GM19025 (cell line): ENCODE measurements around the gene CLEC7A.

Experiments used
- ATAC-seq: cut with Tn5 transposase; IDR thresholded peaks from one replicate; pipeline ENCODE4 v1.9.1; 2021; ENCODE audit warnings: mild to moderate bottlenecking, low read depth, moderate library complexity; ENCODE audit not compliant: unreplicated experiment

CLEC7A gene

GRCh38 chr12:10097521-10097920 lies 32.5 kb downstream of the CLEC7A start:
- ATAC-seq: no peak

GRCh38 chr12:10095971-10096370 lies 34.0 kb downstream of the CLEC7A start:
- no peak for ATAC-seq

DNA sequence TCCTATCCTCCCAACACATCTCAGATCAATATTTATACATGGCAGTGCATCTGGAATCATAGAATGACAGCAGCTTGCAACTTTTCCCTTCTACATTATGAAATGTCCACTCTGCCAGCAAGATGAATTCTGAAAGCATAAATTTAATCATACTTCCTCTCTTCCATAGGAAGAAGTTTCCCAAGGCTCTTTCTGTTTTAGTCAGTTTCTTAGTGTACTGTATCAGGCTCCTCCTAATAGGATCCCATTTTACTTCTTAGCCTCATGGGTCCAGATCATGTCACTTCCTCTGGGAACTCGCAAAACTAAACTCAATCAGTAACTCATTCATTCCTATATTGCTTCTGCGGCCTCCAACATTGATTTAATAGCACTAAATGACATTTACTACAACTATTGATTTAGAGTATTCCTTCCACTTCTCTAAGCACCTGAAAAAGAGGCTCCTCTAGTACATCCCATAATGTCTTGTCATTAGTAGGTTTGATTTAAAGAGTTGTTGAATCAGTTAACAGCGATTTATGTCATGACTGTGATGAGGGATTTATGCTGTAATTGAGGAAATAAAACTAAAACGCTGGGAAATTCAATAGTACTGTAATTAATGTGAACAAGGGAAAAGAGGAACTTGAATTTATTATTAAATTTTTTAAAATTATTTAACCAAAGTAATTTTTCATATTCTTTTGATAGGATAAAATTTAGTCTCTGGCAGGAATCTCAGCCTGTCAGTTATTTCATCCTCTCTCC lies 35.2 kb downstream of the CLEC7A start:
- no peak for ATAC-seq

DNA sequence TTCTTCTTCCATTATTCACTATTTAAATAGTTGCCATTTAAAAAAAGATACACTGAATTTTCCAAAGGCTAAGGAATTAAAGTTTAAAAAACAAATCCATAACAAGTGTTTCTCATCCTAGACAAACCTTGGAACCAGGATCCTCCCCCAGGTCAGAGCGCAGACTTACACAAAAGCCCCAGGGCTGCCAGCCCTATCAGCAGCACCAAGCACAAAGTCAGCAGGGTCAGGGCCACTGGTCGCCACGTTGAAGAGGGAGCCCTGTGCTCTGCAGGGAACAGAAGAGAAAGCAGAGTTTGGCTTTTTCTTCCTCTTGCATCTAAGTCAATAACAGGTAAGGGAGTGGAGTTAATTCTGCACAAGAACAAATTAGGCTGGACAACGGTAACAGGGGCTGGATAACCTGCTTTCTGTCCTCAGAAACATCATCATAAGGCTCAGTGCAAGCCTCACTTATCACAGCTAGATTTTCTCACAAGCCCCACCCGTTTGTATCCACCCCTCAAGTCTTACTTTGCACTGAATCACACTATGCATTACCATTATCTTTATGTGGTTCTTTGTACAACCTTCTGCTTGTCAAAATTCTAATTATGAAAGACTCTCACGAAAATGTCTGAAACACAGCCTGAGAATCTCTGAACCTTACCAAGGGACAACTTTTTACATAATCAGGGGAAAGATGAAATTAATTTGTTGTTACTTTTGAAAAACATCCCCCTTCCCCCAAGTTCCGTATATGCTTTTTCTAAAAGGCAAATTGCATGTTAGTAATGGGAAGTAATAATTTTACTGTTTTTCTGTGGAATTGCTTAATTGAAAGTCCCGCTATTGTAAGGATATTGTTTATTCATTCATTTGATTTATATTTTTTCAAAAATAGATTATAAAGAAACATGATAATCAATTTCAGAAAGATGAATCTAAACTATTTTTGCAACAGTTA lies 40.8 kb downstream of the CLEC7A start:
- no peak for ATAC-seq

DNA sequence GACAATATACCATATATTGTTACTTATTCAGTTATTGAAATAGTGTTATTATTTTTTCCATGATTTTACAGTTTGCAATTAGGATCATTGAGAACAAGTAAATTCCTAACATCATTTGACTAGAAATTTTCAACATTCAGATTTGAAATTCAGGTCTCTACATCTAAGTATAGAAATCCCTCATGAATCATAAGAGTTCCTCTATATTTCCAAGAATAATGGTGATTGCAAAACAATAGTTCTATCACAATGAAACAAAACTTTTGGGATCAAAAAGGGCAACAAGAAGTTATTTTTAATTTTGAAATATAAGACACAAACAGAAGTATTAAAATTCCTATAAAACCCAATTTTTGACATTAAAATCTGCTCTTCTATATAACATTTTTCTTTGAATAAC lies 42.0 kb downstream of the CLEC7A start:
- no peak for ATAC-seq

DNA sequence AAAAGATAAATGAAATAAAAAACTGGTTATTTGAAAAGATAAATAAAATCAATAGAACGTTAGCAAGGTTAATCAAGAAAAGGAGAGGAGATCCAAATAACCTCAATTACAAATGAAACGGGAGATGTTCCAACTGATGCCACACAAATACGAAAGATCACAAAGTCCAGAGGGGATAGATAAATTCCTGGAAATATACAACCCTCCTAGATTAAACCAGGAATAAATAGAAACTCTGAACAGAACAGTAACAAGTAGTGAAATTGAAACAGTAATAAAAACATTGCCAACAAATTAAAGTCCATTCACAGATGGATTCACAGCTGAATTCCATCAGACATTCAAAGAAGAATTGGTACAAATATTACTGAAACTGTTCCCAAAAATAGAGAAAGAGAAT lies 43.6 kb downstream of the CLEC7A start:
- ATAC-seq: no peak

- ATAC-seq: no peak
Observed at GRCh38 chr12:10084733-10085132, 45.3 kb downstream of the CLEC7A start.

DNA sequence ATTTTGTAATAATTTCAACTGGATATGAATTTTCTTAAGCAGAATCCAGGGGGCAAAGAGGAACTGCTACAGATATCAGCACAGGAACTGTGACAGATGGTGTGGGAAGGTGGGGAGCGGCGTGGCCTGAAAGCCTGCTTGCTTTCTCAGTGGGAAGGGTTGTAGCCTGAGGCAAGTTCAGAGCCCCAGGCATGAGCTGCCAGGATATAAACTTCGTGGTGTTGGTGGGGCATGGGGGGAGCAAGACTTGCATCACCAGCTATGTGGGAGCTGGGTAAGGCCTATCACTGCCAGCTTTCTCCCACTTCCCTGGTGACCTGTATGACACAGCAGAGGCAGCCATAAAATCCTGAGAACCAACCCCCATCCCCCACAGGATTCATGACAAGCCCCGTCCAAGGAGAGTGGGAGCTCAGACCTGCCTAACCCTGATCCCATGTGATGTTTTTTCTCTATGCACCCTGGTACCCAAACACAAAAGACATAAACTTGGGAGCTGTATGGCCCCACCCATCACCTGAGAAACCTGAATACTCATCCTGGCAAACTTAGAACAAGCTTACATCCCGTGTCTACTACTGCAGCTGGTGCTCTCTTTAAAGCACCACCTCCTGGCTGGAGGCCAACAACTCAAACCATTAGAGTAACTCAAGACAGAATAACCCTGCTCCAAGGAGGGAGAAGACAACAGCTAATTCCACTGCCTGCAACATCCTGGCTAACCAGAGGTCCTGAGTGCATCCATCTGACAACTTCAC lies 47.7 kb downstream of the CLEC7A start:
- no peak for ATAC-seq

DNA sequence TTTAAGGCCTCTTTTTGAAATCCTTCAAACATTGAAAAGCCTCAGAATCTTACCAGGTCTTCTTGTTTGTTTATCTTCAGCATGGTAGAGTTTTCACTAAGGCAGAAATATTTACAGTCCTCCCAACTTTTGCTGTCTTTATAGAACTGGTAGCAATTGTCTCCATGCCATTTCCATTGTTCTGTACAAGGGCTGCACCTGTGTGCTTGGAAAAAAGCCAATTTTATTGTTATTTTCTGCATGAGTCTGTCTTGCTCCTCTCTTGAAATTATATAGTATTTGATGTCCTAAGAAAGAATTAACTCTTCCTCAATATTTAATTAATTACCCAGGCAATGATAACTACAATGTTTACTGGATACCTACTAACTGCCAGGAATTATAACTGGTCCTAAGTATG lies 54.5 kb downstream of the CLEC7A start:
- ATAC-seq: no peak

DNA sequence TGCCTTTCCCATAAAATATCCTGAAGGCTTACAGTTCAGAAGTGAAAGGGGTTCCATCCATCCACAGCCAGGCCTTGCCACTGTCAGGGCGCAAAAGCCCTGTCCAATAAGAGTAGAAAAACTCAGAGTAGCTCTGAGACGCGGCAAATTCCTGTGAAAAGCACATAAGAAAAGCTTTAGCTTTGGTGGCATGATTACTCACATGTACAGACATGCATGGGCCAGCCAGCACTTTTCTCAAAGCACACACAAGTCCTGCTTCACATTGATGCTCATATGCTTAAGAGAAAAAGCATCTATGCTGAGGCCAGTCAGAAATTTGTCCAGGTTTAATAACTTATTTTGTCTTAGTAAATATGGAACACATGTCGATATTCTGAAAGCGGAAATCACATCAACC lies 56.7 kb downstream of the CLEC7A start:
- no peak for ATAC-seq

DNA sequence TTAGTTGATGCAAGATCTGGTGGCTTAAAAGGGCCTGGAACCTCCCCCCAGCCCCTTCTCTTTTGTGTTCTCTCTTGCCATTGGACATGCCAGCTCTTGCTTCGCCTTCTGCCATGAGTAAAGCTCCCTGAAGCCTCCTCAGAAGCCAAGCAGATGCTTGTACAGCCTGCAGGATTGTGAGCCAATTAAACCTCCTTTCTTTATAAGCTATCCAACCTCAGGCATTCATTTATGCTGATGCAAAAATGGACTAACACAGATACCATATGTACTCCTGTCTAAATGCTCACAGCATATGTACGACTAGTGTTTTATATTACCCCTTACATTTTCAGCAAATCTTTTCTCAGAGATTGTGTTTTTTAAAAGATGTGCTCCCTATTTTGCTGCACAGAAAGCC lies 57.9 kb downstream of the CLEC7A start:
- no peak for ATAC-seq

DNA sequence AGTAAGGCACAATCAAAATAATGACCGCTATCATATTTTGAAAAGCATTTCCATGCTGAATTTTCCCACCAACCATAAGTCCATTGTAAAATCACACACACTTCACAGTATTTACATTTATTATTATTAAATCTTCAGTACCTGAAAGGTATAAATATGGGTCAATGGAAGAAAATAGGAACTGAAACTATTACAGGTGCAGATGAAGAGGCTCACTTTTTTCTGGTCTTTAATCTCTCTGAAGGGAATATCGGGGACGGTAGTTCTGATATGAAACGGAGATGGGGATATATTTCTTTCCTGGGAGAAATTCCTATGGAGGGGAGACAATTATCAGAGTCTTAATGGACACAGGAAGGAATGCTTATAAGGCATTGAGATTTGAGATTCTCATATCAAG lies 59.6 kb downstream of the CLEC7A start:
- no peak for ATAC-seq

- no peak for ATAC-seq
Observed at GRCh38 chr12:10069976-10070375, 60.0 kb downstream of the CLEC7A start.

GRCh38 chr12:10069099-10069498 lies 60.9 kb downstream of the CLEC7A start:
- no peak for ATAC-seq

GRCh38 chr12:10068644-10069043 lies 61.4 kb downstream of the CLEC7A start:
- ATAC-seq: no peak

- no peak for ATAC-seq
Observed at GRCh38 chr12:10067942-10068341, 62.1 kb downstream of the CLEC7A start.

DNA sequence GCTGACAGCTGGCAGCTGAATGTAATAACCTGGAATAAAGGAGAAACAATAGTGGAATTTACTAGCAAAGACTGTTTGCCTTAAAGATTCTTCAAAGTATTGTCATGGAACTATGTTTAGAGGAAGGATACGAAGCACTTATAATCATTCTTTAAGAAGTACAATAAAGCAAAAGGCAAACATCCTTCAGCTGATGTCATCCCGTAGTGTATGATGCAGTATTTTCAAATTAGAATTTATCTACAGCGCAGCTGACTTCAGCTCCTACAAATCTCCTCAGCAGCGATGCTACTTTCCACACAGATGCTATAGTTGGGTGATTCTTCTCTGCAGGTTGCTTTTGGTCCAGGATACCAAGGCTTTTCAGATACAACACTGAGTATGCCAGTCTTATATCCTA lies 62.7 kb downstream of the CLEC7A start:
- ATAC-seq: no peak
